ENCODE measurements around the gene CNTNAP5.

The CNTNAP5 gene

GRCh38 chr2:124763611-124764010 is 738.5 kb downstream of the CNTNAP5 start:
- Mint-ChIP-seq H3K9me3 (no peaks in the 10 kb centered on the region), H3K4me1 (ENCODE audit: low read depth) (no peaks in the 10 kb centered on the region), H3K4me3 (no peak overlapping the region), H3K36me3 (ENCODE audit: low read depth) (no peaks in the 10 kb centered on the region), H3K27ac (no peak overlapping the region), H3K27me3 (ENCODE audit: low read depth) (no peaks in the 10 kb centered on the region)

DNA sequence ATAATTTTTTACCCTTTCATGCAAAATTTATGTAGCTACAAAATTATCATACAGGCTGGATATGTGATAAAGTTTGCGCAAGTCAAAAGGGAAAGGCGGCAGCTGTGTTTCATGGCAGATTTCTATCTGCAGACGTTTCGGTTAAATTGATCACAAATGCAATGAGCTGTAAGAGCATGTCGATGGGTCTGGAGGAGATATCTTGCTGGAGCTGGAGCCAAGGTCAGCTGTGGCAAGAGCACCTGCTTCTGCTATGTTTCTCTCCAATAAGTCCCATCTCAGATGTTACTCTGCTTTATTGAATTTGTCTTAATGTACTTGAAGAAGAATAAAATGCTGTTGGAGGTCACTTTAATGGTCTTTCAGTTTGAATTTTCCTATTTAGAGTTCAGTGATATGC is 749.7 kb downstream of the CNTNAP5 start:
- peaks cover 11% of the 10 kb centered on the region for H3K9me3 Mint-ChIP-seq
- H3K4me1 Mint-ChIP-seq (ENCODE audit: low read depth) = no peaks in the 10 kb centered on the region
- no peaks in the 10 kb centered on the region for H3K27me3 Mint-ChIP-seq (ENCODE audit: low read depth)
- H3K4me3 Mint-ChIP-seq = no peak overlapping the region
- no peak overlapping the region for H3K27ac Mint-ChIP-seq
- H3K36me3 Mint-ChIP-seq (ENCODE audit: low read depth) = no peaks in the 10 kb centered on the region

- H3K4me3 Mint-ChIP-seq = no peak overlapping the region
- peaks cover 5% of the 10 kb centered on the region for H3K9me3 Mint-ChIP-seq
- H3K27me3 Mint-ChIP-seq (ENCODE audit: low read depth) = no peaks in the 10 kb centered on the region
- no peaks in the 10 kb centered on the region for H3K4me1 Mint-ChIP-seq (ENCODE audit: low read depth)
- H3K36me3 Mint-ChIP-seq (ENCODE audit: low read depth) = no peaks in the 10 kb centered on the region
- H3K27ac Mint-ChIP-seq = no peak overlapping the region
These were observed 751.2 kb downstream of the CNTNAP5 start for GRCh38 chr2:124776332-124776731.

DNA sequence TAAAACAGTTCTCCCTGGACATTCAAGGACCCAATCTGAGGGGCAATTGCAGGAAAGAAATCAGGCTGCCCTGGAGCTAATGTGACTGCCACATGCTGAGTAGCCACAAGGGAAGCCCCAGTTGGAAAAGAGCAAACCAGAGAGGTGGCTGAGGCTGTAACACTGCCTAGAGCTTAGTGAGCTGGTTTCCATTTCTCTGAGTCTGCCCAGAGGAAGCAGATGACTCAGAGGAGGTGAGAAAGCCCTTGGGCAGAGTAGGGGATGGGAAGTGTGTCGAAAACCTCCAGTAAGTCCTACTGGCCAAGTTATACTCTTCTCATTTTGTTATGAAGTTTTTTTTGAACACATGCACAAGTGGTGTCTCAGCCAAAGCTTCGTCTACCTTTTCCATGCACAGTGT is 753.0 kb downstream of the CNTNAP5 start:
- H3K27ac Mint-ChIP-seq = no peak overlapping the region
- no peaks in the 10 kb centered on the region for H3K36me3 Mint-ChIP-seq (ENCODE audit: low read depth)
- no peaks in the 10 kb centered on the region for H3K4me1 Mint-ChIP-seq (ENCODE audit: low read depth)
- H3K9me3 Mint-ChIP-seq = no peaks in the 10 kb centered on the region
- no peak overlapping the region for H3K4me3 Mint-ChIP-seq
- H3K27me3 Mint-ChIP-seq (ENCODE audit: low read depth) = no peaks in the 10 kb centered on the region

DNA sequence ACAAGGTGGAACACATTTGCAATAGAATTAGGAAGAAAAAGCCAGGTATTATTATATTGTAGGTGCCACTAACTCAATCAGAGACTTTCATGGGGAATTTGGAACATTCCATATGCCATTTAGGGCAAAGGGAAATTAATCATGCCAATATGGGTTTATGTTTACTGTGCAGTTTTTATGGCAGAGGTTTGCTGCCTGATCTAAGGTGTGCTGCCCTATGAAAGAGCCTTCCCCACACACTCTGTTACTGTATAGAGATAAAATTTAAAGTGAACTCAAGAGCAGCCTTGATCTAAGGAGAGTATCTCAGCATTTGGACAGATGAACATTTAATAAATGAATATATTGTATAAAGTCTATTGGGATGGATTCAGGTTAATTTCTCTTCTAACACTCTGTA is 771.6 kb downstream of the CNTNAP5 start:
- no peaks in the 10 kb centered on the region for H3K36me3 Mint-ChIP-seq (ENCODE audit: low read depth)
- no peaks in the 10 kb centered on the region for H3K27me3 Mint-ChIP-seq (ENCODE audit: low read depth)
- H3K27ac Mint-ChIP-seq = no peak overlapping the region
- H3K4me3 Mint-ChIP-seq = no peak overlapping the region
- no peaks in the 10 kb centered on the region for H3K9me3 Mint-ChIP-seq
- H3K4me1 Mint-ChIP-seq (ENCODE audit: low read depth) = no peaks in the 10 kb centered on the region

DNA sequence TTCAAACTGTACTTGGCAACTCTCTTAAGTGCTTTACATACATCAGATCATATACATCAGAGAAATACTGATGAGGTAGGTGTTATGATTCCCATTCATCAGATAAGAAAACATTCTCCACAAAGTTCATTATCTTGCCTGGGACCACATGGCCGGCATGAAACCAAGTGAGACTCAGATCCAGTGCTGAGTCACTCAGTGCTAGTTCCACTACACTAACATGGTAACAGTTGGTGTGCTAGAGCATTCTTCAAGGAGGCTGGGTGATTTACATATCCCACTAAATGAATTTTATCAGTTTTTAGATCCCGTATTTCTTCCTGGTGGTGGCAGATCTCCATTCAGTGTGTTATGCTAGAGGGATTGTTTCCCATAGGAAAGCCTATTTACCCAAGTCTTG is 772.0 kb downstream of the CNTNAP5 start:
- no peaks in the 10 kb centered on the region for H3K4me1 Mint-ChIP-seq (ENCODE audit: low read depth)
- H3K27ac Mint-ChIP-seq = no peak overlapping the region
- no peaks in the 10 kb centered on the region for H3K9me3 Mint-ChIP-seq
- no peaks in the 10 kb centered on the region for H3K36me3 Mint-ChIP-seq (ENCODE audit: low read depth)
- H3K27me3 Mint-ChIP-seq (ENCODE audit: low read depth) = no peaks in the 10 kb centered on the region
- H3K4me3 Mint-ChIP-seq = no peak overlapping the region

DNA sequence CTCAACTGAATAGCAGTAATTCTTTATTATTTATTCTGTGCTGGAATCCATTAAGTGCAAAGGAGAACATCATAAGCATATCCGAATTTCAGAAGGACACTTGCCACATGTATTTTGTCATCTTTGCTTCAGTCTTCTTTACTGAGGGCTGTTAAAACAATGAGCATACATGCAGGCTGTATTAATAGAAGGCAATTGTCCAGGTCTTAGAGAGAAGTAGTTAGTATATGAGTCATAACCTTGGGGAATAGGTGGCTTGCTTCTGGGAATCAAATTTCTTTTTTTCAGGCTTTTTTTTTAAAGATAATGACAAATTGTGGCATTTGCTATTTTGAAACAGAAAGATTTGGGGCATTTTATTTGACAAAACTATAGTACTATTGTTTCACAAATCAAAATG is 773.5 kb downstream of the CNTNAP5 start:
- Mint-ChIP-seq H3K27me3 (ENCODE audit: low read depth) (no peaks in the 10 kb centered on the region), H3K9me3 (no peaks in the 10 kb centered on the region), H3K4me3 (no peak overlapping the region), H3K36me3 (ENCODE audit: low read depth) (no peaks in the 10 kb centered on the region), H3K4me1 (ENCODE audit: low read depth) (no peaks in the 10 kb centered on the region), H3K27ac (no peak overlapping the region)

DNA sequence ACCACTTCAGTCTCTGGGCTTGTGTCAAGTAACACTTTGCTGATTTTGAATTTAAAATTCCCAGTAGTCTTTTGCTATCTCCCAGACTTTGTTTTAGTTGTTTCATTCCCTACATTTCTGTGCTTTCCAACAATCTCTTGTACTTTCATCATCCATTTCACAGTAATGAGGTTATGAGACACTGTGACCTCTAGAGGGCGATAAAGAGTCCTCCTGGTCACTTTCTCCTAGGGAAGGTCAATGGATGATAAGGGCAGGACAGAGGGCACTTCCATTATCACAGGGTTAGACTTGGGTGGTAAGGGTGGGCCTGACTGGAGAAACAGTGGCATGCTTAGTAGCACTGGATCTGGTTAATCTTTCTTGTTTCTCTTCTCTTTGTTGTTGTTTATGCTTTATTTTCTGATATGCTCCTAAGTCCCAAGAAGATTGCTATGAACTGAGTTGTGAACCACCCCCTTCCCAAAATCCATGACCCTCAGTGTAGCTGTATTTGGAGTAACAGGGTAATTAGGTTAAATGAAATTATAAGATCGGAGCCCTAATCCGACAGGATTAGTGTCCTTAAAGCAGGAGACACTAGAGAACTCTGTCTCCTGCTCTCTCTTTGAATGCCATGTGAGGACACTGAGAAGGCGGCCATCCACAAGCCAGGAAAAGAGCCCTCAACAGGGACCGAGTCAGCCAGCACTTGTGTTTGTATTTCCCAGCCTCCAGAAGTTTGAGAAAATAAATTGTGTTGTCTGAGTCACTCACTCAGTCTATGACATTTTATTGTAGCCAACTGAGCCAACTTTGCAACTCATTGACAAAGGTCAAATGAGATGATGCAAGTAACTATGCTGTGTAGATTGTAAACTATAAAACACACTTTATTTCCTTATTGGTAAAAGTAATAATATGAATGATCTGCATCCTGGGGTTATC is 779.2 kb downstream of the CNTNAP5 start:
- no peaks in the 10 kb centered on the region for H3K4me1 Mint-ChIP-seq (ENCODE audit: low read depth)
- H3K36me3 Mint-ChIP-seq (ENCODE audit: low read depth) = no peaks in the 10 kb centered on the region
- H3K9me3 Mint-ChIP-seq = no peaks in the 10 kb centered on the region
- H3K4me3 Mint-ChIP-seq = no peak overlapping the region
- H3K27me3 Mint-ChIP-seq (ENCODE audit: low read depth) = no peaks in the 10 kb centered on the region
- no peak overlapping the region for H3K27ac Mint-ChIP-seq

- no peaks in the 10 kb centered on the region for H3K36me3 Mint-ChIP-seq (ENCODE audit: low read depth)
- no peaks in the 10 kb centered on the region for H3K27me3 Mint-ChIP-seq (ENCODE audit: low read depth)
- no peaks in the 10 kb centered on the region for H3K9me3 Mint-ChIP-seq
- no peaks in the 10 kb centered on the region for H3K4me1 Mint-ChIP-seq (ENCODE audit: low read depth)
- H3K27ac Mint-ChIP-seq = no peak overlapping the region
- no peak overlapping the region for H3K4me3 Mint-ChIP-seq
These were observed 780.0 kb downstream of the CNTNAP5 start for GRCh38 chr2:124805060-124805459.

DNA sequence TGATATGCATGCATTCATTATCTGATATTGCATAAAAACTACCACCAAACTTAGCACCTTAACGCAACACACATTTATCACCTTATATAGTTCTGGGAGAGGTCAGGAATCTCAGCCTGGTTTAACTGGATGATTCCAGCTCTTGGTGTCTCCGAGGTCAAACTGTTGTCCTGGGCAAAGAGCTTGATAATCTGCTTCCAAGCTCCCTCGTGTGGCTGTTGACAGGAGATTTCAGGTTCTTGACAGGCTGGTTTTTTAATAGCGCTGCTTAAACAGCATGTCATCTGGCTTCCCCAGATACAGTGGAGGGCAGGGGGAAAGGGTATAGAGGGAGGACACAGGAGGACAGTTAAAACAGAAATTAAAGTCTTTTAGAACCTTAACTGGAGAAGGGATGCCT is 785.0 kb downstream of the CNTNAP5 start:
- H3K4me1 Mint-ChIP-seq (ENCODE audit: low read depth) = no peaks in the 10 kb centered on the region
- H3K4me3 Mint-ChIP-seq = no peak overlapping the region
- no peaks in the 10 kb centered on the region for H3K36me3 Mint-ChIP-seq (ENCODE audit: low read depth)
- no peaks in the 10 kb centered on the region for H3K9me3 Mint-ChIP-seq
- no peak overlapping the region for H3K27ac Mint-ChIP-seq
- H3K27me3 Mint-ChIP-seq (ENCODE audit: low read depth) = no peaks in the 10 kb centered on the region

GRCh38 chr2:124814968-124815745 is 790.1 kb downstream of the CNTNAP5 start:
- Mint-ChIP-seq H3K4me3 (no peak overlapping the region), H3K27ac (no peak overlapping the region), H3K27me3 (ENCODE audit: low read depth) (no peaks in the 10 kb centered on the region), H3K9me3 (no peaks in the 10 kb centered on the region), H3K36me3 (ENCODE audit: low read depth) (no peaks in the 10 kb centered on the region), H3K4me1 (ENCODE audit: low read depth) (no peaks in the 10 kb centered on the region)

GRCh38 chr2:124816007-124816406 is 790.9 kb downstream of the CNTNAP5 start:
- H3K36me3 Mint-ChIP-seq (ENCODE audit: low read depth) = no peaks in the 10 kb centered on the region
- H3K27me3 Mint-ChIP-seq (ENCODE audit: low read depth) = no peaks in the 10 kb centered on the region
- H3K4me3 Mint-ChIP-seq = no peak overlapping the region
- no peaks in the 10 kb centered on the region for H3K4me1 Mint-ChIP-seq (ENCODE audit: low read depth)
- H3K9me3 Mint-ChIP-seq = no peaks in the 10 kb centered on the region
- H3K27ac Mint-ChIP-seq = no peak overlapping the region

GRCh38 chr2:124822516-124822915 is 797.4 kb downstream of the CNTNAP5 start:
- no peaks in the 10 kb centered on the region for H3K27me3 Mint-ChIP-seq (ENCODE audit: low read depth)
- no peaks in the 10 kb centered on the region for H3K4me1 Mint-ChIP-seq (ENCODE audit: low read depth)
- no peaks in the 10 kb centered on the region for H3K9me3 Mint-ChIP-seq
- no peaks in the 10 kb centered on the region for H3K36me3 Mint-ChIP-seq (ENCODE audit: low read depth)
- no peak overlapping the region for H3K4me3 Mint-ChIP-seq
- H3K27ac Mint-ChIP-seq = no peak overlapping the region

- H3K4me3 Mint-ChIP-seq = no peak overlapping the region
- H3K27ac Mint-ChIP-seq = no peak overlapping the region
- no peaks in the 10 kb centered on the region for H3K4me1 Mint-ChIP-seq (ENCODE audit: low read depth)
- H3K36me3 Mint-ChIP-seq (ENCODE audit: low read depth) = no peaks in the 10 kb centered on the region
- H3K27me3 Mint-ChIP-seq (ENCODE audit: low read depth) = no peaks in the 10 kb centered on the region
- no peaks in the 10 kb centered on the region for H3K9me3 Mint-ChIP-seq
These were observed 799.4 kb downstream of the CNTNAP5 start for GRCh38 chr2:124824441-124824840.

DNA sequence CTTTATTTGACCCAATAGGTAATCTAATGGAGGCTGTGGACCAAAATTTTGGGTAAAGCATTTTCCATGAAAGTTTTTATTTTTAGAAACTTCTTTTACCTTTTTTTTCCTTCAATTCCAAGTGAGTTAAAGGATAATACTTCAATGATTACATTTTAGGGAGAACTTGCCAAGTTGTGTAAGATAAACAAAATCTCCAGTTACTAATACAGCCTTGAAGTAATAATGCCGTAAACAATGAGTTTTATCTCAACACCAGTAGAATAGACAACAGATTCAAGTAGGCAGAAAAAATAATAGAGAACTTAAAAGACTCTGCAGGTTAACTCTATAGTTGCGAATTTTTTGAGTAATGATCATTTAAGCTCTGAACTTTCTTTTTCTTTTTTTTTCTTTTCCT is 807.4 kb downstream of the CNTNAP5 start:
- Mint-ChIP-seq H3K36me3 (ENCODE audit: low read depth) (no peaks in the 10 kb centered on the region), H3K27me3 (ENCODE audit: low read depth) (no peaks in the 10 kb centered on the region), H3K27ac (no peak overlapping the region), H3K4me1 (ENCODE audit: low read depth) (no peaks in the 10 kb centered on the region), H3K4me3 (no peak overlapping the region), H3K9me3 (peaks cover 3% of the 10 kb centered on the region)
